ENCODE data around the gene CATSPER4. TPM values are rescaled to one million over a fixed set of nuclear protein-coding genes. Genes with fewer than 3 reads are reported as not detected.

CATSPER4 gene
- total RNA-seq: not detected

- H3K36me3 ChIP-seq: peaks cover 0 to 27% (median 0%) of the 10 kb centered on the region in 3 donors
- whole genome bisulfite sequencing, 2 donors: 42 to 49% methylated on average over 16 of the region's 16 CpGs
- no peak within 1 kb of the TSS for H3K27ac ChIP-seq
- TF ChIP-seq CTCF (IDR thresholded peaks at IDR 0.05): peak in 1 of 5 experiments; percentile 10
- no peak for TF ChIP-seq EP300 (IDR thresholded peaks at IDR 0.05)
- no peak for TF ChIP-seq POLR2A (IDR thresholded peaks at IDR 0.05)
- DNase-seq (ENCODE audit: low spot score in 2 of 2): no peak
- H3K9me3 ChIP-seq: no peaks in the 10 kb centered on the region
- H3K27me3 ChIP-seq: no peaks in the 10 kb centered on the region
- no peak within 1 kb of the TSS for H3K4me3 ChIP-seq
- no peaks in the 10 kb centered on the region for H3K4me1 ChIP-seq
These were observed at the start of gene CATSPER4 for GRCh38 chr1:26190373-26190987. Gene CATSPER4 (plus strand): TSS chr1:26190602. CDS start chr1:26190628, 26 bp downstream.

GRCh38 chr1:26142159-26142558 lies 48.2 kb upstream of the CATSPER4 start:
- Histone ChIP-seq H3K36me3 (no peaks in the 10 kb centered on the region), H3K9me3 (no peaks in the 10 kb centered on the region), H3K4me1 (peaks cover 0 to 6% (median 0%) of the 10 kb centered on the region in 4 donors), H3K27ac (no peak overlapping the region), H3K27me3 (no peaks in the 10 kb centered on the region), H3K4me3 (peak overlapping the region in 1 of 4 donors; percentile 18)
- WGBS, 2 donors: 82 to 86% methylated on average over 8 of the region's 8 CpGs
- TF ChIP-seq EP300 (IDR thresholded peaks at IDR 0.05) (no peak), CTCF (IDR thresholded peaks at IDR 0.05) (no peak), POLR2A (IDR thresholded peaks at IDR 0.05) (no peak)
- DNase-seq (ENCODE audit: low spot score in 2 of 2): no peak

- Histone ChIP-seq H3K36me3 (no peaks in the 10 kb centered on the region), H3K9me3 (no peaks in the 10 kb centered on the region), H3K4me1 (peaks cover 0 to 6% (median 0%) of the 10 kb centered on the region in 4 donors), H3K27me3 (no peaks in the 10 kb centered on the region), H3K27ac (no peak overlapping the region), H3K4me3 (no peak overlapping the region)
- TF ChIP-seq CTCF (IDR thresholded peaks at IDR 0.05) (peak; percentile 69 to 87 (median 79)), POLR2A (IDR thresholded peaks at IDR 0.05) (no peak)
- peak; percentile 56 to 86 for DNase-seq (ENCODE audit: low spot score in 2 of 2)
- whole genome bisulfite sequencing, 2 donors: 29 to 31% methylated on average over 18 to 19 of the region's 19 CpGs
These were observed 45.1 kb upstream of the CATSPER4 start for GRCh38 chr1:26145041-26145959.

- WGBS, 2 donors: 42 to 63% methylated on average over 6 of the region's 6 CpGs
- Histone ChIP-seq H3K27me3 (no peaks in the 10 kb centered on the region), H3K27ac (no peak overlapping the region), H3K36me3 (no peaks in the 10 kb centered on the region), H3K4me1 (peaks cover 0 to 6% (median 0%) of the 10 kb centered on the region in 4 donors), H3K4me3 (no peak overlapping the region), H3K9me3 (no peaks in the 10 kb centered on the region)
- no peak for DNase-seq (ENCODE audit: low spot score in 2 of 2)
- no peak for TF ChIP-seq POLR2A (IDR thresholded peaks at IDR 0.05)
- TF ChIP-seq EP300 (IDR thresholded peaks at IDR 0.05): no peak
- TF ChIP-seq CTCF (IDR thresholded peaks at IDR 0.05): no peak
These were observed 44.5 kb upstream of the CATSPER4 start for GRCh38 chr1:26145960-26146294.

GRCh38 chr1:26148887-26149286 lies 41.5 kb upstream of the CATSPER4 start:
- H3K27ac ChIP-seq: no peak overlapping the region
- peaks cover 0 to 6% (median 0%) of the 10 kb centered on the region in 4 donors for H3K4me1 ChIP-seq
- TF ChIP-seq CTCF (IDR thresholded peaks at IDR 0.05): no peak
- no peak for TF ChIP-seq POLR2A (IDR thresholded peaks at IDR 0.05)
- no peak for TF ChIP-seq EP300 (IDR thresholded peaks at IDR 0.05)
- no peaks in the 10 kb centered on the region for H3K27me3 ChIP-seq
- no peaks in the 10 kb centered on the region for H3K9me3 ChIP-seq
- no peak for DNase-seq (ENCODE audit: low spot score in 2 of 2)
- H3K4me3 ChIP-seq: no peak overlapping the region
- no peaks in the 10 kb centered on the region for H3K36me3 ChIP-seq
